Peyer's patch (tissue), 4 donors: ENCODE results near the gene TSHZ3. TPM values are rescaled to one million over a fixed set of nuclear protein-coding genes. Genes with fewer than 3 reads are reported as not detected.
A peak's percentile ranks its signal among the peaks of the same experiment; 100 is the strongest.

ENCODE experiments used
- DNase-seq, 3 donors: peaks; one replicate each; pipeline ENCODE4 v3.0.0-alpha.2; 2017 to 2019
- H3K27ac ChIP-seq, 4 donors: fragments of 200-600 bp; sonication (generic); one replicate each; pipeline ENCODE4 v1.5.1; 2016 to 2019
- H3K27me3 ChIP-seq, 2 donors: fragments of 200-600 bp; sonication (generic); one replicate each; pipeline ENCODE4 v1.5.1; 2019
- H3K36me3 ChIP-seq, 3 donors: fragments of 200-600 bp; sonication (generic); one replicate each; pipeline ENCODE4 v1.5.1; 2016 to 2019
- H3K4me1 ChIP-seq, 4 donors: fragments of 200-600 bp; sonication (generic); one replicate each; pipeline ENCODE4 v1.5.1; 2016 to 2019
- H3K4me3 ChIP-seq, 4 donors: fragments of 200-600 bp; sonication (generic); 1 replicate in 3 of 4; 2 replicates in 1 of 4; pipeline ENCODE4 v1.5.1; 2016 to 2019; ENCODE audit warnings: mild to moderate bottlenecking in 1 of 4
- H3K9me3 ChIP-seq, 4 donors: fragments of 200-600 bp; sonication (generic); one replicate each; pipeline ENCODE4 v1.5.1; 2016 to 2019; ENCODE audit warnings: mild to moderate bottlenecking in 1 of 4
- CTCF ChIP-seq, 6 experiments: fragments of 450-650 bp in 4 of 6; fragments of 200-600 bp in 2 of 6; sonication (generic) in 1 of 6; IDR thresholded peaks; one replicate each; pipeline ENCODE4 v1.5.1; 2017 to 2019; ENCODE audit warnings: antibody characterized with exemption in 6 of 6, mild to moderate bottlenecking in 3 of 6, moderate library complexity in 1 of 6
- POLR2A ChIP-seq, 2 donors: fragments of 450-650 bp; IDR thresholded peaks; one replicate each; pipeline ENCODE4 v1.5.1; 2017; ENCODE audit warnings: antibody characterized with exemption in 2 of 2, mild to moderate bottlenecking in 2 of 2, moderate library complexity in 2 of 2
- total RNA-seq, 4 donors: library from RNA; depleted of rRNA; stranded (reverse); fragments of >200 nt; gene quantifications; one replicate each; pipeline ENCODE4 v1.1.0, GENCODE V29; 2016

TSHZ3 gene
- total RNA-seq, 4 donors from 2014 or later = 0.70 to 14.0 (median 3.0) TPM

DNA sequence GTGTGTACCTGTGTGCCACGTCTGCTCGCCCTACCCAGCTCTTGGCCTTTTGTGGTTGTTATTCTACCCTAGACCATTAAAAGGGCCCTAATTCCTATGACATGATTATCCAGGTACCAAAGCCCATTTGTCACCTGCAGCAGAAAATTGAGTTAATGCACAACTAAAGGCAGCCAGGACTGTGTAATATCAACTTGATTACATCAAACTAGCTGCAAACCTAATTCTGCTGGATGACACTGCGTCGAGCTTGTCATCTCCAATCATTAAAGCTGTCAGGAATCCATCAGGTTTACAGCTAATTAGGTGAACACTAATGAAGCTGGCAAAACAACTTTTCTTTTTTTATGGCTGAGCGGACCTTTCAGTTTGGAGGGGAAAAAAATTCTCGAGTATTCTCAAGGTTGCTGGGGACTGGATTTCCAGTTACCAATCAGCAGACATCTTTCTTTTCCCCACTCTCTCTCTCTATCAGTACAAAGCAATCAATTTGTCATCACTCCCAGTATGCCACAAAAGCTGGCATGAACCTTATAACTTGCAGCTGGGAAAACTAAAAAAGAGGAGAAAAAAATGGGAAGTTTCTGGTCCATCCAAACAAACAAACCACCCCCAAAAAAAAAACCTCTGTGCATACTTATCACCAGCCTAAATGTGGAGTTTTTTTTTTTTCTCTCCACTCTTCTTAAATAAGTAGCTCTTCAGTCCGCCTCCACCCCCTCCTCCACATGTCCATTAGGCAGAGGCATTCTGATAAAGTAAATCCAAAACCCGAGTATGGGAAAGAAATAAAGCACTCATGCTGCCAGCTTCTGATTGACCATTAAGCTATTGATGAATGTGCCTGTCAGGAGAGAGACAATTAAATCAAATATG lies 2.8 kb downstream of the TSHZ3 start:
- TF ChIP-seq CTCF (IDR thresholded peaks at IDR 0.05) (no peak), POLR2A (IDR thresholded peaks at IDR 0.05) (no peak)
- peaks cover 0 to 21% (median 2%) of the 10 kb centered on the region in 4 donors for H3K4me1 ChIP-seq
- DNase-seq = no peak
- no peaks in the 10 kb centered on the region for H3K9me3 ChIP-seq
- H3K27me3 ChIP-seq = peaks cover 0 to 4% of the 10 kb centered on the region in 2 donors
- no peak overlapping the region for H3K27ac ChIP-seq
- no peak overlapping the region for H3K4me3 ChIP-seq
- no peaks in the 10 kb centered on the region for H3K36me3 ChIP-seq

DNA sequence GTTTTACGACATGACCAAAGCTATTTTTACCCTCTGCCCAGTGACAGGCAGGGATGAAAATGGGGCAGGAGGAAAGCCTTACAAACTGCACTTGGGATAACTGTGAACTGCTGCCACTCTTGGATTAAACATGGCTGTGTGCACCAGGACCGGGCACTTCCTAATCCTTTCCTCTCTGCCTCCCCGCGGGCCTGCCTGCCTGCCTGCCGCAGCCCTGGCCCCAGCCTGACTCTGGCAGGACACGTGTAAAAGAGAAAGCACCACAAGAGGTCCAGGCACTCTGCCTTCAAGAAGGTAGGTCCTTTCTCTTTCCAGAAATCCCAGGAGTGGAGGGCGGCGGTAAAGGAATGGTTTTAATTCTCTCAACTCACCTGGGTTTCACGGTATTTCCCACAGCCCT lies 4.8 kb downstream of the TSHZ3 start:
- no peaks in the 10 kb centered on the region for H3K9me3 ChIP-seq
- peaks cover 0 to 30% (median 2%) of the 10 kb centered on the region in 4 donors for H3K4me1 ChIP-seq
- H3K36me3 ChIP-seq = no peaks in the 10 kb centered on the region
- H3K27ac ChIP-seq = no peak overlapping the region
- no peak overlapping the region for H3K4me3 ChIP-seq
- H3K27me3 ChIP-seq = no peaks in the 10 kb centered on the region
- TF ChIP-seq CTCF (IDR thresholded peaks at IDR 0.05) = no peak
- TF ChIP-seq POLR2A (IDR thresholded peaks at IDR 0.05) = no peak
- peak in 1 of 3 donors; percentile 24 for DNase-seq

DNA sequence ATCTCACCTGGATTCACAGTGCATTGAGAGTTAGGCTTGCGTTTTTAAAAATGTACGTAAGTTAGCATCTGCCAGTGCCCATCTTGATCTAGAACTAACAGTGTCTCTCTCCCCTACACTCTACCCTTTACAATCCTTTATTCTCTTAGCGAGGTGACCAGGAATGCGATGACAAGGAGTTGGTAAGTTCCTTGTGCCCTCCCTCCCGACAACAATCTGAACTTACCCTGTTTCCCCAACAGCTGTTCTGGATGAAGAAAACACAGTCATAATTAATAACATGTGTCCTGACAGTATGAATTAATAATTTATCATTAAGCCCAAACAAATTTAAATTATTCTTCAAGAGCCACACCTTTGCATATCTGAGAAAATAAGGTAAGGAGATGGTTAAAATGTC lies 6.3 kb downstream of the TSHZ3 start:
- Histone ChIP-seq H3K27ac (no peak overlapping the region), H3K4me1 (peaks cover 0 to 31% (median 2%) of the 10 kb centered on the region in 4 donors), H3K27me3 (no peaks in the 10 kb centered on the region), H3K4me3 (no peak overlapping the region), H3K36me3 (no peaks in the 10 kb centered on the region), H3K9me3 (no peaks in the 10 kb centered on the region)
- DNase-seq = no peak
- TF ChIP-seq CTCF (IDR thresholded peaks at IDR 0.05) (no peak), POLR2A (IDR thresholded peaks at IDR 0.05) (no peak)

- H3K36me3 ChIP-seq = no peaks in the 10 kb centered on the region
- H3K9me3 ChIP-seq = no peaks in the 10 kb centered on the region
- TF ChIP-seq CTCF (IDR thresholded peaks at IDR 0.05) (no peak), POLR2A (IDR thresholded peaks at IDR 0.05) (no peak)
- peaks cover 0 to 28% (median 2%) of the 10 kb centered on the region in 4 donors for H3K4me1 ChIP-seq
- peak in 1 of 3 donors; percentile 43 for DNase-seq
- H3K27me3 ChIP-seq = no peaks in the 10 kb centered on the region
- H3K4me3 ChIP-seq = no peak overlapping the region
- H3K27ac ChIP-seq = peak overlapping the region in 1 of 4 donors; percentile 73
Observed at GRCh38 chr19:31340042-31341025, 8.9 kb downstream of the TSHZ3 start.

GRCh38 chr19:31339411-31339810 lies 9.8 kb downstream of the TSHZ3 start:
- Histone ChIP-seq H3K4me3 (no peak overlapping the region), H3K27ac (peak overlapping the region in 2 of 4 donors; percentile 49 to 73), H3K36me3 (no peaks in the 10 kb centered on the region), H3K27me3 (no peaks in the 10 kb centered on the region), H3K4me1 (peaks cover 0 to 25% (median 2%) of the 10 kb centered on the region in 4 donors), H3K9me3 (no peaks in the 10 kb centered on the region)
- peak in 1 of 3 donors; percentile 24 for DNase-seq
- TF ChIP-seq POLR2A (IDR thresholded peaks at IDR 0.05) (no peak), CTCF (IDR thresholded peaks at IDR 0.05) (no peak)
